Activated naive CD4-positive, alpha-beta T cell treated with anti-CD3 and anti-CD28 coated beads, Interleukin-2, amount 50 U/mL, for 24 hours (primary cell): ENCODE results near the gene GNB3.
"Not testable (repeated sequence)": the region's sequence is repeated elsewhere in the genome, so short reads cannot be mapped to it uniquely, and the experiment has no call there.

Source experiments
- H3K27ac Mint-ChIP-seq: one replicate; pipeline ENCODE4 v1.8.0; 2021; ENCODE audit warnings: mild to moderate bottlenecking, mixed read lengths
- H3K27me3 Mint-ChIP-seq: one replicate; pipeline ENCODE4 v1.8.0; 2021; ENCODE audit warnings: mixed read lengths
- H3K36me3 Mint-ChIP-seq: one replicate; pipeline ENCODE4 v1.8.0; 2021; ENCODE audit warnings: mixed read lengths
- H3K4me1 Mint-ChIP-seq: one replicate; pipeline ENCODE4 v1.8.0; 2021; ENCODE audit warnings: mixed read lengths
- H3K4me3 Mint-ChIP-seq: one replicate; pipeline ENCODE4 v1.8.0; 2021; ENCODE audit warnings: mild to moderate bottlenecking, mixed read lengths
- H3K9me3 Mint-ChIP-seq: one replicate; pipeline ENCODE4 v1.8.0; 2021; ENCODE audit warnings: mixed read lengths

Gene GNB3

GRCh38 chr12:6858799-6859198, 18.1 kb downstream of the GNB3 start:
- Mint-ChIP-seq H3K36me3 (peaks cover 22% of the 10 kb centered on the region), H3K27me3 (no peaks in the 10 kb centered on the region), H3K27ac (no peak overlapping the region), H3K9me3 (no peaks in the 10 kb centered on the region), H3K4me3 (no peak overlapping the region), H3K4me1 (peaks cover 14% of the 10 kb centered on the region)

- no peak overlapping the region for H3K4me3 Mint-ChIP-seq
- no peaks in the 10 kb centered on the region for H3K27me3 Mint-ChIP-seq
- H3K27ac Mint-ChIP-seq: no peak overlapping the region
- H3K4me1 Mint-ChIP-seq: peaks cover 5% of the 10 kb centered on the region
- H3K36me3 Mint-ChIP-seq: peaks cover 24% of the 10 kb centered on the region
- H3K9me3 Mint-ChIP-seq: no peaks in the 10 kb centered on the region
Measured at GRCh38 chr12:6860116-6860515, 19.4 kb downstream of the GNB3 start.

GRCh38 chr12:6860942-6861341, 20.2 kb downstream of the GNB3 start:
- Mint-ChIP-seq H3K36me3 (peaks cover 25% of the 10 kb centered on the region), H3K4me3 (no peak overlapping the region), H3K9me3 (no peaks in the 10 kb centered on the region), H3K27me3 (no peaks in the 10 kb centered on the region), H3K4me1 (peaks cover under 1% of the 10 kb centered on the region), H3K27ac (no peak overlapping the region)

- peaks cover 25% of the 10 kb centered on the region for H3K36me3 Mint-ChIP-seq
- no peak overlapping the region for H3K4me3 Mint-ChIP-seq
- H3K27ac Mint-ChIP-seq: no peak overlapping the region
- no peaks in the 10 kb centered on the region for H3K4me1 Mint-ChIP-seq
- no peaks in the 10 kb centered on the region for H3K9me3 Mint-ChIP-seq
- H3K27me3 Mint-ChIP-seq: no peaks in the 10 kb centered on the region
Measured at GRCh38 chr12:6861391-6861790, 20.7 kb downstream of the GNB3 start.

- Mint-ChIP-seq H3K9me3 (no peaks in the 10 kb centered on the region), H3K4me3 (no peak overlapping the region), H3K4me1 (no peaks in the 10 kb centered on the region), H3K36me3 (peaks cover 19% of the 10 kb centered on the region), H3K27me3 (no peaks in the 10 kb centered on the region), H3K27ac (no peak overlapping the region)
Measured at GRCh38 chr12:6863033-6863432, 22.3 kb downstream of the GNB3 start.

- H3K4me3 Mint-ChIP-seq: no peak overlapping the region
- peaks cover 7% of the 10 kb centered on the region for H3K4me1 Mint-ChIP-seq
- H3K27ac Mint-ChIP-seq: no peak overlapping the region
- no peaks in the 10 kb centered on the region for H3K9me3 Mint-ChIP-seq
- H3K27me3 Mint-ChIP-seq: no peaks in the 10 kb centered on the region
- H3K36me3 Mint-ChIP-seq: peaks cover 22% of the 10 kb centered on the region
Measured at GRCh38 chr12:6863586-6864321, 23.0 kb downstream of the GNB3 start.

- not testable (repeated sequence) for H3K27me3 Mint-ChIP-seq, H3K9me3 Mint-ChIP-seq, H3K4me3 Mint-ChIP-seq
- Mint-ChIP-seq H3K4me1 (peaks cover 22% of the 10 kb centered on the region), H3K36me3 (peaks cover 25% of the 10 kb centered on the region), H3K27ac (peak overlapping the region; percentile 77)
Measured at GRCh38 chr12:6865307-6865706, 24.6 kb downstream of the GNB3 start.

- Mint-ChIP-seq H3K4me1 (peaks cover 32% of the 10 kb centered on the region), H3K36me3 (peaks cover 16% of the 10 kb centered on the region), H3K27ac (no peak overlapping the region), H3K4me3 (peak overlapping the region; percentile 94), H3K27me3 (no peaks in the 10 kb centered on the region), H3K9me3 (no peaks in the 10 kb centered on the region)
Measured at GRCh38 chr12:6866163-6866919, 25.6 kb downstream of the GNB3 start.

- H3K36me3 Mint-ChIP-seq: peaks cover 16% of the 10 kb centered on the region
Measured at GRCh38 chr12:6866920-6867412, 26.2 kb downstream of the GNB3 start.

GRCh38 chr12:6867413-6868210, 26.9 kb downstream of the GNB3 start, which contains the start of gene TPI1:
TPI1 (plus strand) TSS chr12:6867531; CDS start chr12:6867567, 36 bp downstream.
- H3K27ac Mint-ChIP-seq: peak within 1 kb of the TSS; percentile 98
- H3K4me3 Mint-ChIP-seq: peak within 1 kb of the TSS; percentile 94
- H3K27me3 Mint-ChIP-seq: no peaks in the 10 kb centered on the region
- peaks cover 44% of the 10 kb centered on the region for H3K4me1 Mint-ChIP-seq
- H3K36me3 Mint-ChIP-seq: peaks cover 12% of the 10 kb centered on the region
- no peaks in the 10 kb centered on the region for H3K9me3 Mint-ChIP-seq

More at GRCh38 chr12:6866920-6867412, 26.2 kb downstream of the GNB3 start:
- Mint-ChIP-seq H3K27me3 (no peaks in the 10 kb centered on the region), H3K9me3 (no peaks in the 10 kb centered on the region), H3K4me1 (peaks cover 38% of the 10 kb centered on the region), H3K4me3 (peak overlapping the region; percentile 94), H3K27ac (peak overlapping the region; percentile 98)

- Mint-ChIP-seq H3K27me3 (no peaks in the 10 kb centered on the region), H3K36me3 (peaks cover 12% of the 10 kb centered on the region), H3K27ac (peak overlapping the region; percentile 83), H3K9me3 (no peaks in the 10 kb centered on the region), H3K4me3 (peak overlapping the region; percentile 93), H3K4me1 (peaks cover 44% of the 10 kb centered on the region)
Measured at GRCh38 chr12:6868211-6869048, 27.7 kb downstream of the GNB3 start.

GRCh38 chr12:6869049-6870021, 28.6 kb downstream of the GNB3 start:
- Mint-ChIP-seq H3K36me3 (peaks cover 12% of the 10 kb centered on the region), H3K27me3 (no peaks in the 10 kb centered on the region), H3K9me3 (no peaks in the 10 kb centered on the region), H3K4me1 (peaks cover 48% of the 10 kb centered on the region), H3K4me3 (peak overlapping the region; percentile 93), H3K27ac (peak overlapping the region; percentile 83)

- not testable (repeated sequence) for H3K27ac Mint-ChIP-seq, H3K36me3 Mint-ChIP-seq, H3K9me3 Mint-ChIP-seq, H3K27me3 Mint-ChIP-seq
- peaks cover 48% of the 10 kb centered on the region for H3K4me1 Mint-ChIP-seq
- H3K4me3 Mint-ChIP-seq: peak overlapping the region; percentile 32
Measured at GRCh38 chr12:6870304-6870703, 29.6 kb downstream of the GNB3 start.
